ENCODE results near the gene LRMDA.

The LRMDA gene

GRCh38 chr10:75542084-75542483 lies 110.7 kb downstream of the LRMDA start:
- DNase-seq (ENCODE audit: low spot score), result no peak

DNA sequence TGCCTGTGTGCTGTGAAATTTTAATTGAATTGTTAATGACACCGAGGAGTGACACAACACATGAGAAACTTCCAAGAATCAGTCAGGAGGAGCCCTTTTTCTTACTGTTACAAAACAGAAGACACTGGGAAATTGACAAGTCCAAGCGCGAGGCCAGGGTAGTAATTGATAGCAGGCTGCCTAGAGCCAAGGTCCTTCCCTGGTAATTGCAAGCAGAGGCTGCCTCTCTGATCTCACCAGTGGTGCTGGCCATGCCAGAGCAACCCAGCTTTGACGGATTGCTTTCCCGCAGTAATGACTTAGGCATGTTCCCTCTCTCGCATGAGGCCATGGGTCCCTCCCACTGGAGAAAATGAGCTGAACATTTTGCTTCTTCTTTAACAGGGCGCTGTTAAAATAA lies 111.5 kb downstream of the LRMDA start:
- DNase-seq (ENCODE audit: low spot score), result no peak

DNA sequence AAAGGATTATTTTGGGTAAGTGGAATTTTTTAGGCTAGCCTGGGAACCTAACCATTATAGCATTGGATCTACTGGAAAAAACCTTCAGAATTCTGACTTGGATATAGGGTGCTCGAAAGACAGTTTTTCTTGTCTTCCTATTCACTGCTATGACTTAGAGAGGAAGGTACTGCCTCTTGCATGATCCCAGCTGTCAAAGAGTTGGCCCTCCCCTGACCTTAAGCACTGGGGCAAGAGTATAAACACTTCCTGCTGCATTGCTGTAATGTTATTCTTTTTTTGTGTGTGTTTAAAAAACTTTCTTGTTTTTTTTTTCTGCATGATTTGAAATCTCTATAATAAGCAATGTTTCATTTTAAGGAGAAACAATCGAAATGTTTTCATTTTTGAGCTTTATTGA lies 113.0 kb downstream of the LRMDA start:
- DNase-seq (ENCODE audit: low spot score), result no peak

DNA sequence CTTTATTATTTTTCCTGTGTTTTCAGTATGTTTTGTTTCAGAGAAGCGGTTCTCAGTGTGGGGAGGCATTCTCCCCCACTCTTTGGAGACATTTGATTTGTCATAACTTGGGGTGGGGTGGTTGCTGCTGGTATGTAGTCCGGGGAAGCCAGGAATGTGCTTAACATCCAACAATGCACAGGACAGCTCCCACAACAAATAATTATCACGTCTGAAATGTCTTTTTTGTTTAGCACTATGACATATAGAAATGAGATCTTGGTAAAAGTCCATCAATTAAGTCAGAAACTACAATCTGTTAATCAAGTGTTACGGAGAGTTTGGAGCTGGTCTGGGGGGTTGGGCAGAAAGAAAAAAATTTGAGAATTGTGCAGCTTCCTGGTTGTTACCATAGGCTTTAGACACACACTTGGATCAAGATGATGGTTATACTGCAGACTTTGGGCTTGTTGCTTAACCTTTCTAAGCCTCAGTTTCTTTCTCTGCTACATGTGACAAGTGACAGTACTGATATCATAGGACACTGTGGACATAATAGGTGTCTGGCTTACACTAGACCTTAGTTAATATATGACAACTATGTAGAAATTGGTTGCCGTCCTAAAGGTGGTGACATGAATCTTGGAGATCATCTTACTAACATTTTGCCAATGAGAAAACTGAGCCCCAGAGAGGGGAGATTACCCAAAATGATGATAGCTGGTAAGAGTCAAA lies 113.7 kb downstream of the LRMDA start:
- no peak for DNase-seq (ENCODE audit: low spot score)

DNA sequence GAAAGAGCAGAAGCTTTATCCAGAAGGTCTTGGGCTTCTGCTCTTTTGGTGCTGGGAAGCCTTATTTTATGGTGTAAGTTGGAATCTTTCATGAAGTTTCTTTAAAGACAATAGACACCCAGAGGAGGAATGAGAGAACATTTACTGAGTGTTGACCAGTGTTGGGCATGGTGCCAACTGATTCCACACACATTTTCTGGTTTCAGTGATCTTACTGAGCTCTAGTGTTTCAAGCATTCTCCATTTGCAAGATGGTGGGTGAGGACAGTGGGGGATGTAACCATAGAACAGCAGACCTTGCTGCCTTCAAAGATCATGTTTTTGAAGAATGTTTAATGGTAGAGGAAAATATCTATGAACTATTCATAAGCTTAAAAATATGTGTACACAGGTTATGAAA lies 114.6 kb downstream of the LRMDA start:
- no peak for DNase-seq (ENCODE audit: low spot score)

DNA sequence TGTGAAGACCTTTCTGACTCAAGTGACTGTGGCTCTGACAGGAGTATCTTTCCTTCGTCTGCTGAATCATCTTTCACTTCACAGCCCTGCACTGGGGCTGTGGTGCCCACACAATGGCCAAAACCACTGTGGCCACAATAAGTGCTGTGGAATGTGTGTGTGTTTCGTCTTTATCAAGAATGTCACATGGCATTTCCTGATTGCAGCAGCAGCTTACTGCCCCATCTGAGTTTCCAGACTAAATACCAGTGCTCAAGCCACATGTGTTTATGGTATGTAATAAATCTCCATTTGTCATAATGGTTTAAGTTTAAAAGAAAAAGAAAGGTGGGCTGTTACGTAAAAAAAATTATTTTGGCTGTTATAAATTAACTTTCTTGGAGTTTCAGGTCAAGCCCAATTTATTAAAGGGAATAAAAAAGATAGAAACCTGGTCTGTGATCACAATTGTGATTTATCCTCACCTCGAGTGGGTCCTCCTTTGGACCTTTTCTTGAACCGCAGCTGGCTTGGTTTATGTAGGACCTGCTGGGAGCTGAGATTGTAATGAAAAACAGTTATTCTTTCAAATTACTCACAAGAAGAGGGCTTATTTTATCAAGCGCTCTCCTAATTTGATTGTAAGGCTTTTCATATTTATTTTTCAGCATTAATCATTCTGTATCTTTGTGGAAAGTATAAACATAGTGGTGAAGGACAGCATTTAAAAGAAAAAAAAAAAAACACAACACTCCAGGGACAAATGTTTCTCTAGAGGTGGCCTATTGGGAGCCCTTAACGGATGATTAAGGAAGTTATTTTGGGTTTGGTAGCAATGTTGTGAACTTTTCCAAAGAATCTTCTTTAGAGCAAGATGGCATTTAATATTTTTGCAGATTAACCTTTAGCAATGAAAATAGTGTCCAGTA lies 116.2 kb downstream of the LRMDA start:
- DNase-seq (ENCODE audit: low spot score), result no peak

DNA sequence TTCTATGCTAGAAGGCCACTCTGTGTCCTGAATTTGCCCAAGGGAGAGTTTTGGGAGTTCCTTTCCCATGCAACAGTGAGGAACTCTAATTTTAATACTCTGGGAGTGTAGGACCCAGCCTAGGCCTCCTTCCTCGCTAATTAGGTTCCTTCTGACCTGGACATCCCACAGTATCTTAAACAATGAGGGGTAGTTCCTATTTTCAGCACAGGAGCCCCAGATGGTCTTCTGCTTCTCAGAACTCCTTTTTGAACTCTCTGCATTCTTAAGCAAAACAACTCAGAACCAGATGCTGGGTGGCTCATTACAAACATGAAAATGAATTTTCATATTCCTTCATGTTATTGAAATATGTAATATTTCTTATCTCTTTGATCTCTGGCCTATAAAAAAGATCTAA lies 116.9 kb downstream of the LRMDA start:
- DNase-seq (ENCODE audit: low spot score), result no peak

- no peak for DNase-seq (ENCODE audit: low spot score)
Measured at GRCh38 chr10:75550191-75550590, 118.8 kb downstream of the LRMDA start.

DNA sequence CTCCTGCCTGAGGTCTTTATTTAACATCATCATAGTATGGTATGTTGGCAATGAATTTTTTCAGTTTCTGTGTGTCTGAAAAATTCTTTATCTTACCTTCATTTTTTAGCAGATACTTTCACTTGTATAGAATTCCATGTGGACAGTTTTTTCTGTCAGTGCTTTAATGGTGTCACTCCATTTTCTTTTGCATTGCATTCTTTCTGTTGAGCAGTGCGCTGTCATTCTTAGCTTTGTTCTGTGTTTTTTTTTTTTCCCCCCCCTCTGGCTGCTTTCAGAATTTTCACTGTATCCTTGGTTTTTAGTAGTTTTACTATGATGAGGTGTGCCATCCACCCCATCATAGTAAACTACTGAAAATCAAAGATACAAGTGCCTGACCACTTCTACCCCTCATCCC lies 120.7 kb downstream of the LRMDA start:
- DNase-seq (ENCODE audit: low spot score), result no peak

DNA sequence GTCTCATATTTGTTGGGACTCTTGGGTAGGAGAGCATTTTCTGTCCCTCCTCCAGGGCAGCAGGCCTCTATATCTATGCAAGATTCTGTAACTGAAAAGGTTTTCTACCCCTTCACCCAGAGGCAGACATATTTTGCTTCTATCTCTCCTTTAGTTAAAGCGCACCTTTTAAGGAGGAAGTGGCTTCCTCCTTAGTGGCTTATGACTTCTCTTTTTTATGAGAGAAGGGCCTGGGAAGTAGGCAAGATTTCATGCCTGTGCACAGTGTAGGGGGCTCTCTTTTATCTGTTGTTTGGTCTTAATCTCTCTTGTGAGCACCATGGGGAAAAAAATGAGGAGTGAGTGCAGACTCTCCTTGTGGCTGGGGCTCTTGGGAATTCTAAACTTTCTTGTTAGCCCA lies 122.1 kb downstream of the LRMDA start:
- no peak for DNase-seq (ENCODE audit: low spot score)

DNA sequence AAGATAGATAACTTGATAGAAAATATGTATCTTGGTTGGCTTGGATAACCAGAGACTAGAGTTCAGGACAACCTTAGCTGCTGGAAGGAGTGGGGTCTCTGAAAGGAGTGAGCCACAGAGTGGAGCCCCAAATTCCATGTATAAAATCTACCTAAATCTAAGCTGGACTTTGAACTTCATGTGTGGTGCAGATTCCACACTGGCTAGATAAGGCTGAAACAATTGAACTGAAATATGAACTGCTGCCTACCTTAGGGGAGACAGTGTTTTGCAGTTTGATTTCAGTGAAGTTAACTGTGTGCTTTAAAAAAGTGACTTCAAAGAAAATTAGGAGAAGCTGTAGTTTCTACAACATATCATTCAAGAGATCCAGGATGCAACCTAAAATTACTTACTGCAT lies 123.9 kb downstream of the LRMDA start:
- DNase-seq (ENCODE audit: low spot score), result no peak

DNA sequence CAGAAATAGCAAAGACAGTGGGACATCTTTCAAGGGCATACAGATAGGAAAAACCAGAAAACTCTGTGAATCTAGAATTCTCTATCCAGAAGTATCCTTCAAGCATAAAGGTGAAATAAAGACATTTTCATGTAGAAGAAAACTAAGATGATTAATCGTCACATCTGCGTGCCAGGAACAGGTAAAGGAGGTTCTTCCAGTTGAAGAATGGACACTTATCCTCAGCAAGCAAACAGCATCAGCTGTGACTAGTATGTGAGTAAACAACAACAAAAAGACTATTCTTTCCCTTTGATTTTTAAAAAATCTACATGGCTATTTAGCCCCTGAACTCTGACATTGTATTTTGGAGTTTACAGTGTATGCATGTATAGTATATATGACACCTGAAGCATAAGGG lies 124.9 kb downstream of the LRMDA start:
- no peak for DNase-seq (ENCODE audit: low spot score)

GRCh38 chr10:75565286-75566251 lies 134.1 kb downstream of the LRMDA start:
- no peak for DNase-seq (ENCODE audit: low spot score)

DNA sequence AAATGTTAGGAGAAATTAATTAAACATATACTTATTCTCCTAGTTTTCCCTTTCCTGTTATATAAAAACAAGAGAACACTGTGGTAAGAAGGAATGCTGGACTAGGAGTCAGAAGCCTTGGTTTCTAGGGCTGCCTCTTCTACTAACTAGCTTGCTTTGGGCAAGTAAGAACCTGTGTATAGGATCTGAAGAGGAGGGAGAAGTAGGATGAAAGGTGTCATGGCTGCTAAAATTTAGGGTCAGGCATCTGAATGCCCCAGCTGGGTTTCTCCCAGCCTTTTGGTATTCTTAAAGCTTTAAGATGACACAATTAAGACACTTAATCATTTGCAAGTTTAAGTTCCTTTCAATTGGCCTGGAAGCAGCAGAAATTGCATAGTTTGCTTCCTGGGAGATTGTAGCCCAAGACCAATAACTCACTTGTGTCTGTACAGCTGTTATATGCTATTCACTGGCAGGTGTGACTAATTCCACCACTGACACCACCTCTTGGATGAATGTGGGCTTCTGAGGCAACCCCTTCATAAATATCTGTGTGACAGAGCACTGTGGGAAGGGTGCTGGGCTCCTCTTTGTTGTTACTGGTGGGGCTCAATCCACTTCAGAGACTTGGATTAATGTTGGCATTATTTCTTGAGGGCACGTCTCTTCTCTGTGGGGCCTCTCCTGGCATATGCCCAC lies 137.2 kb downstream of the LRMDA start:
- DNase-seq (ENCODE audit: low spot score), result no peak

GRCh38 chr10:75569506-75569905 lies 138.1 kb downstream of the LRMDA start:
- no peak for DNase-seq (ENCODE audit: low spot score)

GRCh38 chr10:75572478-75572877 lies 141.1 kb downstream of the LRMDA start:
- no peak for DNase-seq (ENCODE audit: low spot score)

- no peak for DNase-seq (ENCODE audit: low spot score)
Measured at GRCh38 chr10:75575940-75576339, 144.5 kb downstream of the LRMDA start.

DNA sequence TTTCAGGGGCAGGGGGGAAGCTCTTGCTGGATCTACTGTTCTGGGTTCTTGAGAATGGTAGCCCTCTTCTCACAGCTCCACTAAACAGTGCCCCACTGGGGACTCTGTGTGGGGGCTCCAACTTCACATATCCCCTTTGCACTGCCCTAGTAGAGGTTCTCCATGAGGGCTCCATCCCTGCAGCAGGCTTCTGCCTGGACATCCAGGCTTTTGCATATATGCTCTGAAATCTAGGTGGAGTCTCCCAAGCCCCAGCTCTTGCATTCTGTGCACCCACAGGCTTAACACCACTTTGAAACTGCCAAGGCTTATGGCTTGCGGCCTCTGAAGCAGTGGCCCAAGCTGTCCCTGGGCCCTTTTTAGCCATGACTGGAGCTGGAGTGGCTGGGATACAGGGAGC lies 150.7 kb downstream of the LRMDA start:
- DNase-seq (ENCODE audit: low spot score), result no peak

DNA sequence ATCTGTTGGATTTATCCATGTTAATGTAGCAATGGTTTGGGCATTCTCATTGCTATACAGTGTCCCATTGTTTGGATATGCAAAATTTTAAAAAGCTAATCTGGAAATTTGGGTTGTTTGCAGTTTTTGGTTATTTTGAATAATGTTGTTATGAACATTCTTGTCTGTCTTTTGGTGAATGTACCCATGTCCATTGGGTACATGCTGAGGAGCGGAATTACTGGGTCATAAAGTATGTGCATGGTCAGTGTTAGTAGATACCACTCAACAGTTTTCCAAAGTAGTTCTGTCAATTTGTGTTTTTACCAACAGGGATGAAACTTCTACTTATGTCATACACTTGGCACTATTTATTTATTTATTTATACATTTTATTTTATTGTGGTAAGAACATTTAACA lies 153.9 kb downstream of the LRMDA start:
- DNase-seq (ENCODE audit: low spot score), result no peak

DNA sequence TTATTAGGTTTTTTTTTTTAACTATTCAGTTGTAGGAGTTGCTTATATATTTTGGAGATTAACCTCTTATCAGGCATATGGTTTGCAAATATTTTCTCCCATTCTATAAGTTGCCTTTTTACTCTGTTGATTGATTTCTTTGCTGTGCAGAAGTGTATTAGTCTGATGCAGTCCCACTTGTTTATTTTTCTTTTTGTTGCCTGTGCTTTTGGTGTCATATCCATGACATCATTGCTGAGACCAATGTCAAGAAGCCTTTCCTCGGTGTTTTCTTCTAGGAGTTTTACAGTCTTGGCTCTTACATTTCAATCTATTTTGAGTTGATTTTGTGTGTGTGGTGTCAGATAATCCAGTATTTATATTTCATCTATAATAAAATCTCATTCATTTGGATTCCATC lies 155.4 kb downstream of the LRMDA start:
- no peak for DNase-seq (ENCODE audit: low spot score)

DNA sequence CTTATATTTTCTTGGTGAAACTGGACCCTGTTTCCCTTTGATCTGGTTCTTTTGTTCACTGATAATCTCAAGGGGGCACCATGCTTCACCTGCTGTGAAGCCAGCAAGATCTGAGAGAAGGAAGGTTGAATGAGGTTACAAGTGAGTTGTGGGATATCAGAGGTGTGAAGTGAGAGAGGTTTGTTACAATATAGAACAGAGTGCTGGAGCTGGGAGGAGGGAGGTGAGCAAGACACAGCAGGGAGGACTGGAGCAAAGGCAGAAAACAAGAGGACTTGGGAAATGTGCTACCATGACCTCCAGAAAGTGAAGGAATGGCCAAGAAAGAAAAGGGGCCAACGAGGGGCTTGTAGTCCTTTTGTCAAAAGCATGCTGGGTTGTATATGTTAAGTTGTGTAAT lies 156.6 kb downstream of the LRMDA start:
- no peak for DNase-seq (ENCODE audit: low spot score)

Measured in putamen (tissue), 1 donor.